Natural killer cell (primary cell): Measurements from ENCODE around the gene GNB5. TPM values are rescaled to one million over a fixed set of nuclear protein-coding genes. Genes with fewer than 3 reads are reported as not detected.
"Not testable (repeated sequence)": the region's sequence is repeated elsewhere in the genome, so short reads cannot be mapped to it uniquely, and the experiment has no call there.

Experiments
- ATAC-seq, 3 donors: fragments of 150-1000 bp in 2 of 3; fragments of 200-7000 bp in 1 of 3; cut with Tn5 transposase; 1 replicate in 1 of 3; 2 replicates in 2 of 3; pipeline ENCODE4 v1.10.0; 2021; ENCODE audit warnings: mild to moderate bottlenecking in 2 of 3, moderate library complexity in 2 of 3
- DNase-seq, 2 donors: peaks; one replicate each; pipeline versions ENCODE4 v3.0.0 to v3.0.0-alpha.2; 2013 to 2021; ENCODE audit warnings: mixed read lengths in 1 of 2
- H3K27ac ChIP-seq: one replicate; pipeline ENCODE4 v1.5.1; 2013; ENCODE audit warnings: mild to moderate bottlenecking, low read length
- H3K27me3 ChIP-seq: one replicate; pipeline ENCODE4 v1.6.1; 2013; ENCODE audit warnings: low read length; ENCODE audit not compliant: control insufficient read depth, insufficient read depth
- H3K36me3 ChIP-seq: one replicate; pipeline ENCODE4 v1.6.1; 2013; ENCODE audit warnings: low read length; ENCODE audit not compliant: control insufficient read depth, insufficient read depth
- H3K4me1 ChIP-seq: one replicate; pipeline ENCODE4 v1.6.1; 2013; ENCODE audit warnings: low read length; ENCODE audit not compliant: control insufficient read depth, insufficient read depth
- H3K4me3 ChIP-seq: one replicate; pipeline ENCODE4 v1.5.1; 2013; ENCODE audit warnings: low read length
- H3K9me3 ChIP-seq: one replicate; pipeline ENCODE4 v1.6.1; 2013; ENCODE audit warnings: low read length; ENCODE audit not compliant: control insufficient read depth, insufficient read depth
- H3K27ac Mint-ChIP-seq, 2 donors: one replicate each; pipeline ENCODE4 v1.8.0; 2022; ENCODE audit warnings: mild to moderate bottlenecking in 2 of 2, mixed read lengths in 2 of 2, moderate library complexity in 1 of 2
- H3K27me3 Mint-ChIP-seq, 2 donors: one replicate each; pipeline ENCODE4 v1.8.0; 2022; ENCODE audit warnings: low read depth in 2 of 2, mixed read lengths in 2 of 2
- H3K36me3 Mint-ChIP-seq: one replicate; pipeline ENCODE4 v1.8.0; 2022; ENCODE audit warnings: mixed read lengths
- H3K4me1 Mint-ChIP-seq, 2 donors: one replicate each; pipeline ENCODE4 v1.8.0; 2022; ENCODE audit warnings: mixed read lengths in 2 of 2
- H3K4me3 Mint-ChIP-seq: one replicate; pipeline ENCODE4 v1.8.0; 2022; ENCODE audit warnings: mild to moderate bottlenecking, moderate library complexity, mixed read lengths
- H3K9me3 Mint-ChIP-seq, 2 donors: one replicate each; pipeline ENCODE4 v1.8.0; 2022; ENCODE audit warnings: mixed read lengths in 2 of 2
- WGBS: methylation state at CpG from one replicate; pipeline ENCODE4 v1.1.7; 2013; ENCODE audit warnings: missing lambda C conversion rate; ENCODE audit not compliant: insufficient coverage; 5-methylcytosine and 5-hydroxymethylcytosine counted together
- intact Hi-C: fragments of 100-400 bp; cut with micrococcal nuclease; formaldehyde crosslinking; loops from one replicate; pipeline ENCODE4 v1.14.2; 2022
- total RNA-seq, 4 donors: library from RNA; stranded (reverse); fragments of 120-200 nt in 1 of 4; gene quantifications; one replicate each; pipeline versions ENCODE4 v1.2.3 to v1.2.4, GENCODE V29; 2013 to 2022
- TF ChIP-seq, protein P1 (sequence below): fragments of 200-600 bp; IDR thresholded peaks from one replicate; pipeline ENCODE4 v1.8.0; 2022; ENCODE audit warnings: antibody characterized with exemption

Gene GNB5
- total RNA-seq, 3 donors from 2014 or later (not counting 1 experiment from before 2014, with no cell fraction given): 22.5 to 31.3 (median 23.0) TPM

DNA sequence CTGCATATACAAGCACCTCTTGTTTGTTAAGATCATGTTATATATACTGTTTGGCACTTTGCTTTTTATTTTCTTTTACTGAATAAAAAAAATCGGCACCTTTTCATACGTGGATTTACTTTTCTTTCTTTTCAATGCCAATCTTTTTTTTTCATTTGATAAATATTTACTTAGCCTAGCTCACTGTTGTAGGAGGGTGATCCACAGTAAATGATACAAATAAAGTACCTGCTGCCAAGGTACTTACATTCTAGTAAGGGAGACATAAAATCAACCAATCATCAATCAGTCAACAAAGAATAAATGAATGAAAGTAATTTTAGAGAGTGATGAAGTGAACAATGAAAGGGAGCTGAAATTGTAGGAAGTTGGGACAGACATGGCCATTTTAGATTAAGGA lies 18.3 kb downstream of the GNB5 start:
- Mint-ChIP-seq H3K9me3 (no peaks in the 10 kb centered on the region), H3K4me3 (no peak overlapping the region), H3K27ac (no peak overlapping the region), H3K27me3 (no peaks in the 10 kb centered on the region), H3K36me3 (no peaks in the 10 kb centered on the region), H3K4me1 (peaks cover 7 to 16% of the 10 kb centered on the region in 2 donors)
- no peak for DNase-seq
- no peak for ATAC-seq
- Histone ChIP-seq H3K4me3 (no peak overlapping the region), H3K27ac (no peak overlapping the region), H3K36me3 (no peaks in the 10 kb centered on the region), H3K27me3 (no peaks in the 10 kb centered on the region), H3K9me3 (no peaks in the 10 kb centered on the region), H3K4me1 (no peaks in the 10 kb centered on the region)
- intact Hi-C loops: no loop called here
- WGBS: no CpG with 5 or more reads among the region's 2 CpGs
- TF ChIP-seq, protein P1, sequence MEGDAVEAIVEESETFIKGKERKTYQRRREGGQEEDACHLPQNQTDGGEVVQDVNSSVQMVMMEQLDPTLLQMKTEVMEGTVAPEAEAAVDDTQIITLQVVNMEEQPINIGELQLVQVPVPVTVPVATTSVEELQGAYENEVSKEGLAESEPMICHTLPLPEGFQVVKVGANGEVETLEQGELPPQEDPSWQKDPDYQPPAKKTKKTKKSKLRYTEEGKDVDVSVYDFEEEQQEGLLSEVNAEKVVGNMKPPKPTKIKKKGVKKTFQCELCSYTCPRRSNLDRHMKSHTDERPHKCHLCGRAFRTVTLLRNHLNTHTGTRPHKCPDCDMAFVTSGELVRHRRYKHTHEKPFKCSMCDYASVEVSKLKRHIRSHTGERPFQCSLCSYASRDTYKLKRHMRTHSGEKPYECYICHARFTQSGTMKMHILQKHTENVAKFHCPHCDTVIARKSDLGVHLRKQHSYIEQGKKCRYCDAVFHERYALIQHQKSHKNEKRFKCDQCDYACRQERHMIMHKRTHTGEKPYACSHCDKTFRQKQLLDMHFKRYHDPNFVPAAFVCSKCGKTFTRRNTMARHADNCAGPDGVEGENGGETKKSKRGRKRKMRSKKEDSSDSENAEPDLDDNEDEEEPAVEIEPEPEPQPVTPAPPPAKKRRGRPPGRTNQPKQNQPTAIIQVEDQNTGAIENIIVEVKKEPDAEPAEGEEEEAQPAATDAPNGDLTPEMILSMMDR: no peak

DNA sequence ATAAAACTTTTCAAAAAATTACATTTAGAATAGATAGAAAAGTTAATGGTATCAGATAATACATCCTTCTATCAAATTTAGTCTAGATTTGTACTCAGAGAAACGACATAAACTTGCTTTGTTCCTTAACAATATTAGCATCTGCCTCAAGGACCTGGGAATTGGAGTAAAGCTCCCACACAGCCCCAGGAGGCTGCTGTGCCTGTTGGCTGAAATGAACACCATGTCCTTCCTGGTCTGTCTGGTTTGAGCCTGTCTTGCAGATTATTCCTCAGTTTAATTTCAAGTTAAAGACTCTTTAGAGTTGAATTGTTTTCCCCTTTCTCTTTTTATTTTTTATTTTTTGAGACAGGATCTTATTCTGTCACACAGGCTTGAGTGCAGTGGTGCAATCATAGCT lies 19.4 kb downstream of the GNB5 start:
- ATAC-seq (no peak), DNase-seq (no peak)
- Mint-ChIP-seq H3K4me1 (peaks cover 7 to 17% of the 10 kb centered on the region in 2 donors), H3K27me3 (no peaks in the 10 kb centered on the region), H3K27ac (no peak overlapping the region), H3K36me3 (no peaks in the 10 kb centered on the region), H3K9me3 (no peaks in the 10 kb centered on the region), H3K4me3 (no peak overlapping the region)
- Histone ChIP-seq H3K4me3 (no peak overlapping the region), H3K4me1 (no peaks in the 10 kb centered on the region), H3K27me3 (no peaks in the 10 kb centered on the region), H3K36me3 (no peaks in the 10 kb centered on the region), H3K9me3 (no peaks in the 10 kb centered on the region), H3K27ac (no peak overlapping the region)
- WGBS: 33% methylated on average over 1 of the region's 1 CpG
- intact Hi-C loops: no loop called here
- TF ChIP-seq, protein P1: no peak

DNA sequence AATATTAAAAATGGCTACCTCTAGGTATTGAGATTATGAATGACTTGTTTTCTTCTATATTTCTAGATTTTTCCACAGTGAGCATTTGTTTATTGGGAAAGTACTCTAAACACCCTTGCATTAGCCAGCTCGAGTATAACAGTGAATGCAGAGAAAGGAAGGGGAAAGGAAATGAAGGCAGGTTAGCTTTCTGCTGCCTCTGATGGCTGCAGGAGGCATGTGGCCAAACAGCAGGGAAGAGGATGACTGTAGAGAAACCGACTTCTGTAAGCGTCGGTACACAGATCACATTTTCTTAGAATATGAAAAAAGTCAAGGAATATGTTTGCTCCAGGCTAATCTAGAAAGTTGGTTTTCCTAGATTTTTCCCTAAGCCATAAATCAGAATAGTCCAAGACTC lies 19.8 kb downstream of the GNB5 start:
- no peak overlapping the region for H3K27ac ChIP-seq
- intact Hi-C loops: no loop called here
- 0% methylated on average over 2 of the region's 4 CpGs for WGBS
- H3K4me1 ChIP-seq: no peaks in the 10 kb centered on the region
- Mint-ChIP-seq H3K4me1 (peaks cover 7 to 17% of the 10 kb centered on the region in 2 donors), H3K9me3 (no peaks in the 10 kb centered on the region), H3K4me3 (no peak overlapping the region), H3K27me3 (no peaks in the 10 kb centered on the region), H3K27ac (no peak overlapping the region), H3K36me3 (no peaks in the 10 kb centered on the region)
- no peaks in the 10 kb centered on the region for H3K9me3 ChIP-seq
- no peak overlapping the region for H3K4me3 ChIP-seq
- H3K27me3 ChIP-seq: no peaks in the 10 kb centered on the region
- no peaks in the 10 kb centered on the region for H3K36me3 ChIP-seq
- TF ChIP-seq, protein P1: no peak
- DNase-seq (peak in 1 of 2 donors; percentile 52), ATAC-seq (peak in 1 of 3 donors; percentile 45)

DNA sequence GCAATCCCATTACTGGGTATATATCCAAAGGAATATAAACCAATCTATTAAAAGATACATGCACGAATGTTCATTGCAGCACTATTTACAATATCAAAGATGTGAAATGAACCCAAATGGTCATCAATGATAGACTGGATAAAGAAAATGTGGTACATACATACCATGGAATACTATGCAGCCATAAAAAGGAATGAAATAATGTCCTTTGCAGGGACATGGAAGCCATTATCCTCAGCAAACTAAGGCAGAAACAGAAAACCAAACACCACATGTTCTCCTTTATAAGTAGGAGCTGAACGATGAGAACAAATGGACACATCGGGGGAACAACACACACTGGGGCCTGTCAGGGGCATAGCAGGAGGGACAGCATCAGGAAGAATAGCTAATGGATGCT lies 21.0 kb downstream of the GNB5 start:
- H3K4me3 Mint-ChIP-seq, H3K27me3 Mint-ChIP-seq, H3K27ac Mint-ChIP-seq, H3K27ac ChIP-seq, H3K27me3 ChIP-seq, H3K9me3 ChIP-seq, ATAC-seq, H3K4me3 ChIP-seq, H3K4me1 ChIP-seq, DNase-seq, H3K9me3 Mint-ChIP-seq, H3K36me3 Mint-ChIP-seq, H3K36me3 ChIP-seq, intact Hi-C loops: not testable (repeated sequence)
- peaks cover 7 to 22% of the 10 kb centered on the region in 2 donors for H3K4me1 Mint-ChIP-seq
- WGBS: 100% methylated on average over 2 of the region's 3 CpGs

DNA sequence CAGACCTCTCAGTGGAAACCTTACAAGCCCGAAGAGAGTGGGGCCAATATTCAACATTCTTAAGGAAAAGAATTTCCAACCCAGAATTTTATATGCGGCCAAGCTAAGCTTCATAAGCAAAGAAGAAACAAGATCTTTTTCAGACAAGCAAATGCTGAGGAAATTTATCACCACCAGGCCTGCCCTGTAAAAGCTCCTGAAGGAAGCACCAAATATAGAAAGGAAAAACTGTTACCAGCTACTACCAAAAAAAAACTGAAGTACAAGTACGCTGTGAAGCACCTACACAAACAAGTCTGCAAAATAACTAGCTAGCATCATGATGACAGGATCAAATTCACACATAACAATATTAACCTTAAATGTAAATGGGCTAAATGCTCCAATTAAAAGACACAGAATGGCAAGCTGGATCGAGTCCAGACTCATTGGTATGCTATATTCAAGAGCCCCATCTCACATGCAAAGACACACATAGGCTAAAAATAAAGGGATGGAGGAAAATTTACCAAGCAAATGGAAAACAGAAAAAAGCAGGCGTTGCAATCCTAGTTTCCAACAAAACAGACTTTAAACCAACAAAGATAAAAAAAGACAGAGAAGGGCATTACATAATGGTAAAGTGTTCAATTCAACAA lies 25.6 kb downstream of the GNB5 start:
- DNase-seq, H3K4me3 ChIP-seq, H3K27me3 Mint-ChIP-seq, H3K9me3 ChIP-seq, H3K4me3 Mint-ChIP-seq, H3K4me1 ChIP-seq, H3K36me3 Mint-ChIP-seq, intact Hi-C loops, H3K36me3 ChIP-seq, ATAC-seq, H3K27me3 ChIP-seq, H3K27ac ChIP-seq, H3K27ac Mint-ChIP-seq, H3K9me3 Mint-ChIP-seq: not testable (repeated sequence)
- peaks cover 14 to 26% of the 10 kb centered on the region in 2 donors for H3K4me1 Mint-ChIP-seq
- 93% methylated on average over 3 of the region's 5 CpGs for WGBS
